Ovary (tissue), 9 donors: Measurements from ENCODE around the gene DIP2C. TPM values are rescaled to one million over a fixed set of nuclear protein-coding genes. Genes with fewer than 3 reads are reported as not detected.

Experiments
- DNase-seq, 5 donors: peaks; one replicate each; pipeline ENCODE4 v3.0.0-alpha.2; 2019 to 2020
- H3K27ac ChIP-seq, 2 donors: fragments of 200-600 bp; one replicate each; pipeline versions ENCODE4 v1.5.1 to v1.8.0; 2019 to 2022
- H3K27me3 ChIP-seq: fragments of 200-600 bp; one replicate; pipeline ENCODE4 v1.8.0; 2022
- H3K36me3 ChIP-seq: fragments of 200-600 bp; sonication (generic); one replicate; pipeline ENCODE4 v1.5.1; 2019
- H3K4me1 ChIP-seq: one replicate; pipeline ENCODE4 v1.8.1; 2013; ENCODE audit warnings: mild to moderate bottlenecking, moderate library complexity; ENCODE audit not compliant: insufficient read depth
- H3K4me3 ChIP-seq: fragments of 200-600 bp; sonication (generic); one replicate; pipeline ENCODE4 v1.5.1; 2017
- H3K9me3 ChIP-seq, 2 donors: fragments of 200-600 bp in 1 of 2; sonication (generic) in 1 of 2; one replicate each; pipeline versions ENCODE4 v1.5.1 to v1.8.1; 2013 to 2019; ENCODE audit warnings: mild to moderate bottlenecking in 1 of 2, moderate library complexity in 1 of 2
- EP300 ChIP-seq: sonication (generic); formaldehyde crosslinking; IDR thresholded peaks from one replicate; pipeline ENCODE4 v1.6.1; 2017; ENCODE audit warnings: antibody characterized with exemption
- POLR2A ChIP-seq: fragments of 450-650 bp; IDR thresholded peaks from one replicate; pipeline ENCODE4 v1.6.1; 2017; ENCODE audit warnings: antibody characterized with exemption, mild to moderate bottlenecking, moderate library complexity
- WGBS, 3 donors: extraction: QIAGEN DNeasy Blood & Tissue Kit in 1 of 3; methylation state at CpG; one replicate each; pipeline versions ENCODE4 v1.1.5 to v1.1.7; 2013 to 2017; 5-methylcytosine and 5-hydroxymethylcytosine counted together
- intact Hi-C, 4 donors: fragments of 100-400 bp; cut with DNase I; formaldehyde crosslinking; loops; one replicate each; pipeline versions ENCODE4 v1.11.0 to v1.15.1; 2022 to 2023
- polyA plus RNA-seq, 2 donors: library from polyadenylated mRNA; stranded (reverse); fragments of 200-250 nt in 1 of 2; fragments of 350-450 nt in 1 of 2; fragmentation: Illumina TruSeq in 1 of 2; extraction: RNeasy Lipid Tissue Mini Kit (QIAGEN cat#74804) in 1 of 2; gene quantifications; one replicate each; pipeline ENCODE4 v1.2.3, GENCODE V29; 2013 to 2014
- total RNA-seq, 7 donors: library from RNA; depleted of rRNA in 2 of 7; stranded (reverse); fragments of >200 nt in 2 of 7; fragmentation: NEBNext Ultra II Directional in 3 of 7; extraction: Animal tissue kit (Norgen Biotek cat#: 25700) in 3 of 7; gene quantifications; one replicate each; pipeline versions ENCODE4 v1.1.0 to v1.2.4, GENCODE V29; 2016 to 2023
- TF ChIP-seq, protein P1 (sequence below), 3 donors: fragments of 450-650 bp in 2 of 3; fragments of 200-600 bp in 1 of 3; IDR thresholded peaks; one replicate each; pipeline versions ENCODE4 v1.5.1 to v1.8.0; 2016 to 2022; ENCODE audit warnings: antibody characterized with exemption in 3 of 3, mild to moderate bottlenecking in 1 of 3
- donor health status: DM: no; HTN: no; CAD: no; lungs with moderate emphysema.
- donor health status: DM: no; HTN: no; CAD: no.
- donor health status: Bipolar disorder and iron deficiency.
- donor health status: DM: yes; HTN: yes; CAD: no.
- donor health status: DM: no; HTN: no; CAD: no.
- donor health status: DM: yes; HTN: yes; CAD: no.

DIP2C gene
- total and polyA plus RNA-seq, 9 donors, result 10.1 to 29.4 (median 22.2) TPM

- H3K27ac ChIP-seq, result peak overlapping the region; percentile 42 to 47
- no peaks in the 10 kb centered on the region for H3K9me3 ChIP-seq
- no peak overlapping the region for H3K4me3 ChIP-seq
- no peak for DNase-seq
- WGBS, 3 donors, result 52 to 63% (median 60%) methylated on average over 8 of the region's 8 CpGs
- TF ChIP-seq, protein P1, sequence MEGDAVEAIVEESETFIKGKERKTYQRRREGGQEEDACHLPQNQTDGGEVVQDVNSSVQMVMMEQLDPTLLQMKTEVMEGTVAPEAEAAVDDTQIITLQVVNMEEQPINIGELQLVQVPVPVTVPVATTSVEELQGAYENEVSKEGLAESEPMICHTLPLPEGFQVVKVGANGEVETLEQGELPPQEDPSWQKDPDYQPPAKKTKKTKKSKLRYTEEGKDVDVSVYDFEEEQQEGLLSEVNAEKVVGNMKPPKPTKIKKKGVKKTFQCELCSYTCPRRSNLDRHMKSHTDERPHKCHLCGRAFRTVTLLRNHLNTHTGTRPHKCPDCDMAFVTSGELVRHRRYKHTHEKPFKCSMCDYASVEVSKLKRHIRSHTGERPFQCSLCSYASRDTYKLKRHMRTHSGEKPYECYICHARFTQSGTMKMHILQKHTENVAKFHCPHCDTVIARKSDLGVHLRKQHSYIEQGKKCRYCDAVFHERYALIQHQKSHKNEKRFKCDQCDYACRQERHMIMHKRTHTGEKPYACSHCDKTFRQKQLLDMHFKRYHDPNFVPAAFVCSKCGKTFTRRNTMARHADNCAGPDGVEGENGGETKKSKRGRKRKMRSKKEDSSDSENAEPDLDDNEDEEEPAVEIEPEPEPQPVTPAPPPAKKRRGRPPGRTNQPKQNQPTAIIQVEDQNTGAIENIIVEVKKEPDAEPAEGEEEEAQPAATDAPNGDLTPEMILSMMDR (IDR thresholded peaks at IDR 0.05), result no peak
- no peak for TF ChIP-seq EP300
- TF ChIP-seq POLR2A, result no peak
- H3K36me3 ChIP-seq, result no peaks in the 10 kb centered on the region
- H3K27me3 ChIP-seq, result no peaks in the 10 kb centered on the region
- peaks cover 23% of the 10 kb centered on the region for H3K4me1 ChIP-seq
- intact Hi-C loops, result no loop called here
Observed at GRCh38 chr10:624312-624604, 65.2 kb downstream of the DIP2C start.

DNA sequence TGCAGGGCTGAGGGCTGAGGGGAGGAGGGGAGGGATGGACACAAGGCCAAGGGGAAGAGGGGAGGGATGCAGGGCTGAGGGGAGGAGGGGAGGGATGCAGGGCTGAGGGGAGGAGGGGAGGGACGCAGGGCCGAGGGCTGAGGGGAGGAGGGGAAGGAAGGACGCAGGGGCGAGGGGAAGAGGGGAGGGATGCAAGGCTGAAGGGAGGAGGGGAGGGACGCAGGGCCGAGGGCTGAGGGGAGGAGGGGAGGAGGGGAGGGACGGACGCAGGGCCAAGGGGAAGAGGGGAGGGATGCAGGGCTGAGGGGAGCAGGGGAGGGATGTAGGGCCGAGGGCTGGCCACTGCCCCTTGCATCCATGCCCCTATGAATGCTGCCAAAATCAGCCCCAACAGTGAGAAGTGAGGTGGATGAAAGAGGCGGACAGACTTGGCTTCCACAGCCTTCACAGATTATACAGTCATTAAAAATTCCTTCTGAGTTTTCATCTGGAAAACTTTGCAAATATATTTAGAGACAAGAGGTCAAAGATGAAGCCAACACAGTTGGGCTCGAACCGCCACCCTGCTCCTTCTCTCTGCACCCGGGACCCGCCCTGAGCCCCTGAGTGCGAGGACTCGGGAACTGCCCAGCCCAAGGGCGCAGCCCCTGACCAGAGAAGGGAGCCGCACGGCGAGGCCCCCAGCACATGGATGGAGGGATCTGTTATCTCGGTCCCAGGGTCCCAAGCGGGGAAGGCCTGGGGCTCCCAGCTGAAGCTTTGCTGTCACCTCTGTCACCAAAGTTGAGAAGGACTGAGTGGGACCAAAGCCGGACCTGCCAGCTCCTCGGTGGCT lies 65.8 kb downstream of the DIP2C start:
- DNase-seq, result peak in 1 of 5 donors; percentile 22
- intact Hi-C loops, result no loop called here

GRCh38 chr10:623014-623413 lies 66.5 kb downstream of the DIP2C start:
- peak in 1 of 5 donors; percentile 16 for DNase-seq
- Histone ChIP-seq H3K27me3 (no peaks in the 10 kb centered on the region), H3K4me1 (peaks cover 24% of the 10 kb centered on the region), H3K9me3 (no peaks in the 10 kb centered on the region), H3K36me3 (no peaks in the 10 kb centered on the region), H3K4me3 (no peak overlapping the region), H3K27ac (no peak overlapping the region)
- intact Hi-C loops, result no loop called here
- TF ChIP-seq, protein P1 (IDR thresholded peaks at IDR 0.05), result no peak
- TF ChIP-seq POLR2A, result no peak
- no peak for TF ChIP-seq EP300
- WGBS, 3 donors, result 90 to 92% (median 91%) methylated on average over 19 of the region's 19 CpGs

More for the DNA sequence above, 65.8 kb downstream of the DIP2C start:
- Histone ChIP-seq H3K9me3 (no peaks in the 10 kb centered on the region), H3K4me3 (no peak overlapping the region), H3K4me1 (peaks cover 23% of the 10 kb centered on the region), H3K27me3 (no peaks in the 10 kb centered on the region), H3K27ac (peak overlapping the region in 1 of 2 donors; percentile 42), H3K36me3 (no peaks in the 10 kb centered on the region)
- 44 to 49% (median 49%) methylated on average over 23 to 24 of the region's 24 CpGs for WGBS, 3 donors
- TF ChIP-seq, protein P1 (IDR thresholded peaks at IDR 0.05), result no peak
- TF ChIP-seq EP300 (no peak), POLR2A (no peak)

- TF ChIP-seq EP300, result no peak
- TF ChIP-seq, protein P1 (IDR thresholded peaks at IDR 0.05), result no peak
- TF ChIP-seq POLR2A, result no peak
- Histone ChIP-seq H3K27ac (no peak overlapping the region), H3K4me1 (peaks cover 27% of the 10 kb centered on the region), H3K4me3 (no peak overlapping the region), H3K9me3 (no peaks in the 10 kb centered on the region), H3K27me3 (no peaks in the 10 kb centered on the region), H3K36me3 (no peaks in the 10 kb centered on the region)
- 69 to 78% (median 77%) methylated on average over 13 of the region's 13 CpGs for WGBS, 3 donors
- intact Hi-C loops, result no loop called here
- DNase-seq, result no peak
Observed at GRCh38 chr10:621981-622740, 67.3 kb downstream of the DIP2C start.
